ENCODE measurements around the gene WDR74. TPM values are rescaled to one million over a fixed set of nuclear protein-coding genes. Genes with fewer than 3 reads are reported as not detected.
A peak's percentile ranks its signal among the peaks of the same experiment; 100 is the strongest.
"Not testable (repeated sequence)": the region's sequence is repeated elsewhere in the genome, so short reads cannot be mapped to it uniquely, and the experiment has no call there.

The WDR74 gene
- total and polyA plus RNA-seq, 9 of the 15 experiments (the other 6 are each of a cell fraction or from before 2014, with no cell fraction given) = 32.7 to 210 (median 114) TPM

DNA sequence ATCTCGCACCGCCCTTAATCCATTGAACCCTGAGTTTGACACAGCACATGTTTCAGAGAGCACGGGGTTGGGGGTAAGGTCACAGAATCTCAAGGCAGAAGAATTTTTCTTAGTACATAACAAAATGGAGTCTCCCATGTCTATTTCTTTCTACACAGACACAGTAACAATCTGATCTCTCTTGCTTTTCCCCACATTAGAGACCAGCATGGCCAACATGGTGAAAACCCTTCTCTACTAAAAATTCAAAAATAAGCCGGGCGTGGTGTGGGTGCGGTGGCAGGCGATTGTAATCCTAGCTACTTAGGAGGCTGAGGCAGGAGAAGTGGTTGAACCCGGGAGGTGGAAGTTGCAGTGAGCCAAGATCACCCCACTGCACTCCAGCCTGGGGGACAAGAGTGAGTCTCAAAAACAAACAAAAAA lies 19.9 kb upstream of the WDR74 start (continued):
- TF ChIP-seq NR2C1 (IDR thresholded peaks at IDR 0.05); NR4A1 (CRISPR knock-in tag; IDR thresholded peaks at IDR 0.05): not testable (repeated sequence)
- peak; percentile 51; the same call in 1 of the 2 replicates for TF ChIP-seq NR2C1 (tag; IDR thresholded peaks at IDR 0.05)
- peak; percentile 62; the same call in 1 of the 2 replicates for TF ChIP-seq ZNF583 (CRISPR knock-in tag; IDR thresholded peaks at IDR 0.05)
- TF ChIP-seq, protein P1, sequence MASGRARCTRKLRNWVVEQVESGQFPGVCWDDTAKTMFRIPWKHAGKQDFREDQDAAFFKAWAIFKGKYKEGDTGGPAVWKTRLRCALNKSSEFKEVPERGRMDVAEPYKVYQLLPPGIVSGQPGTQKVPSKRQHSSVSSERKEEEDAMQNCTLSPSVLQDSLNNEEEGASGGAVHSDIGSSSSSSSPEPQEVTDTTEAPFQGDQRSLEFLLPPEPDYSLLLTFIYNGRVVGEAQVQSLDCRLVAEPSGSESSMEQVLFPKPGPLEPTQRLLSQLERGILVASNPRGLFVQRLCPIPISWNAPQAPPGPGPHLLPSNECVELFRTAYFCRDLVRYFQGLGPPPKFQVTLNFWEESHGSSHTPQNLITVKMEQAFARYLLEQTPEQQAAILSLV (tag; IDR thresholded peaks at IDR 0.05) = 0 out of 2 replicates have a peak, but pooled peaks have one; percentile 41
- TF ChIP-seq NR4A1 (tag; IDR thresholded peaks at IDR 0.05) = peak; percentile 94
- peak; percentile 76; the same call in 1 of the 2 replicates for TF ChIP-seq KLF6 (CRISPR knock-in tag; IDR thresholded peaks at IDR 0.05; ENCODE audit: borderline replicate concordance)
- TF ChIP-seq, protein P2, sequence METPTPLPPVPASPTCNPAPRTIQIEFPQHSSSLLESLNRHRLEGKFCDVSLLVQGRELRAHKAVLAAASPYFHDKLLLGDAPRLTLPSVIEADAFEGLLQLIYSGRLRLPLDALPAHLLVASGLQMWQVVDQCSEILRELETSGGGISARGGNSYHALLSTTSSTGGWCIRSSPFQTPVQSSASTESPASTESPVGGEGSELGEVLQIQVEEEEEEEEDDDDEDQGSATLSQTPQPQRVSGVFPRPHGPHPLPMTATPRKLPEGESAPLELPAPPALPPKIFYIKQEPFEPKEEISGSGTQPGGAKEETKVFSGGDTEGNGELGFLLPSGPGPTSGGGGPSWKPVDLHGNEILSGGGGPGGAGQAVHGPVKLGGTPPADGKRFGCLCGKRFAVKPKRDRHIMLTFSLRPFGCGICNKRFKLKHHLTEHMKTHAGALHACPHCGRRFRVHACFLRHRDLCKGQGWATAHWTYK (CRISPR knock-in tag; IDR thresholded peaks at IDR 0.05) = 0 out of 2 replicates have a peak, but pooled peaks have one; percentile 42
- peak; percentile 53 for TF ChIP-seq ILK (tag; IDR thresholded peaks at IDR 0.05; ENCODE audit: borderline replicate concordance, low read depth)
- peak; percentile 84 for TF ChIP-seq PTRF (tag; IDR thresholded peaks at IDR 0.05)
- peak; percentile 79; the same call in 1 of the 2 replicates for TF ChIP-seq PYGO2 (tag; IDR thresholded peaks at IDR 0.05)
- 0 out of 2 replicates have a peak, but pooled peaks have one; percentile 42 for TF ChIP-seq MEF2D (tag; conservative IDR thresholded peaks at IDR 0.05; ENCODE audit: low read depth)
- TF ChIP-seq, protein P3, sequence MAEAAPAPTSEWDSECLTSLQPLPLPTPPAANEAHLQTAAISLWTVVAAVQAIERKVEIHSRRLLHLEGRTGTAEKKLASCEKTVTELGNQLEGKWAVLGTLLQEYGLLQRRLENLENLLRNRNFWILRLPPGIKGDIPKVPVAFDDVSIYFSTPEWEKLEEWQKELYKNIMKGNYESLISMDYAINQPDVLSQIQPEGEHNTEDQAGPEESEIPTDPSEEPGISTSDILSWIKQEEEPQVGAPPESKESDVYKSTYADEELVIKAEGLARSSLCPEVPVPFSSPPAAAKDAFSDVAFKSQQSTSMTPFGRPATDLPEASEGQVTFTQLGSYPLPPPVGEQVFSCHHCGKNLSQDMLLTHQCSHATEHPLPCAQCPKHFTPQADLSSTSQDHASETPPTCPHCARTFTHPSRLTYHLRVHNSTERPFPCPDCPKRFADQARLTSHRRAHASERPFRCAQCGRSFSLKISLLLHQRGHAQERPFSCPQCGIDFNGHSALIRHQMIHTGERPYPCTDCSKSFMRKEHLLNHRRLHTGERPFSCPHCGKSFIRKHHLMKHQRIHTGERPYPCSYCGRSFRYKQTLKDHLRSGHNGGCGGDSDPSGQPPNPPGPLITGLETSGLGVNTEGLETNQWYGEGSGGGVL (CRISPR knock-in tag; IDR thresholded peaks at IDR 0.05) = 0 out of 2 replicates have a peak, but pooled peaks have one; percentile 33
- peak; percentile 66; the same call in 1 of the 2 replicates for TF ChIP-seq ZNF668 (CRISPR knock-in tag; IDR thresholded peaks at IDR 0.05)
- peak; percentile 58; the same call in 1 of the 2 replicates for TF ChIP-seq ZNF586 (CRISPR knock-in tag; conservative IDR thresholded peaks at IDR 0.05)
- TF ChIP-seq ZNF239 (CRISPR knock-in tag; IDR thresholded peaks at IDR 0.05) = peak; percentile 22; the same call in 1 of the 2 replicates
- TF ChIP-seq, protein P4, sequence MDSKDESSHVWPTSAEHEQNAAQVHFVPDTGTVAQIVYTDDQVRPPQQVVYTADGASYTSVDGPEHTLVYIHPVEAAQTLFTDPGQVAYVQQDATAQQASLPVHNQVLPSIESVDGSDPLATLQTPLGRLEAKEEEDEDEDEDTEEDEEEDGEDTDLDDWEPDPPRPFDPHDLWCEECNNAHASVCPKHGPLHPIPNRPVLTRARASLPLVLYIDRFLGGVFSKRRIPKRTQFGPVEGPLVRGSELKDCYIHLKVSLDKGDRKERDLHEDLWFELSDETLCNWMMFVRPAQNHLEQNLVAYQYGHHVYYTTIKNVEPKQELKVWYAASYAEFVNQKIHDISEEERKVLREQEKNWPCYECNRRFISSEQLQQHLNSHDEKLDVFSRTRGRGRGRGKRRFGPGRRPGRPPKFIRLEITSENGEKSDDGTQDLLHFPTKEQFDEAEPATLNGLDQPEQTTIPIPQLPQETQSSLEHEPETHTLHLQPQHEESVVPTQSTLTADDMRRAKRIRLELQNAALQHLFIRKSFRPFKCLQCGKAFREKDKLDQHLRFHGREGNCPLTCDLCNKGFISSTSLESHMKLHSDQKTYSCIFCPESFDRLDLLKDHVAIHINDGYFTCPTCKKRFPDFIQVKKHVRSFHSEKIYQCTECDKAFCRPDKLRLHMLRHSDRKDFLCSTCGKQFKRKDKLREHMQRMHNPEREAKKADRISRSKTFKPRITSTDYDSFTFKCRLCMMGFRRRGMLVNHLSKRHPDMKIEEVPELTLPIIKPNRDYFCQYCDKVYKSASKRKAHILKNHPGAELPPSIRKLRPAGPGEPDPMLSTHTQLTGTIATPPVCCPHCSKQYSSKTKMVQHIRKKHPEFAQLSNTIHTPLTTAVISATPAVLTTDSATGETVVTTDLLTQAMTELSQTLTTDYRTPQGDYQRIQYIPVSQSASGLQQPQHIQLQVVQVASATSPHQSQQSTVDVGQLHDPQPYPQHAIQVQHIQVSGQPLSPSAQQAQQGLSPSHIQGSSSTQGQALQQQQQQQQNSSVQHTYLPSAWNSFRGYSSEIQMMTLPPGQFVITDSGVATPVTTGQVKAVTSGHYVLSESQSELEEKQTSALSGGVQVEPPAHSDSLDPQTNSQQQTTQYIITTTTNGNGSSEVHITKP (IDR thresholded peaks at IDR 0.05; ENCODE audit: partially characterized antibody) = peak; percentile 60
- peak; percentile 68; the same call in 1 of the 2 replicates for TF ChIP-seq ZNF41 (CRISPR knock-in tag; conservative IDR thresholded peaks at IDR 0.05)
- 0 out of 2 replicates have a peak, but pooled peaks have one; percentile 54 for TF ChIP-seq TCFL5 (CRISPR knock-in tag; conservative IDR thresholded peaks at IDR 0.05)
- TF ChIP-seq DMBX1 (CRISPR knock-in tag; IDR thresholded peaks at IDR 0.05; ENCODE audit: borderline replicate concordance) = peak; percentile 82; the same call in 1 of the 2 replicates

Measured in K562 (cell line).